Measurements from ENCODE around the gene NPB.

The NPB gene

GRCh38 chr17:81931189-81931556 lies 29.1 kb downstream of the NPB start:
- WGBS: 76% methylated on average over 13 of the region's 13 CpGs
- H3K9ac ChIP-seq (ENCODE audit: low read depth, low read length): no peak overlapping the region
- peaks cover 1% of the 10 kb centered on the region; the same call in 1 of the 2 replicates for H3K4me1 ChIP-seq (ENCODE audit: insufficient read depth, low read length)
- no peaks in the 10 kb centered on the region for H3K9me3 ChIP-seq (ENCODE audit: insufficient read depth, low read depth, low read length)
- H3K27me3 ChIP-seq (ENCODE audit: insufficient read depth, low read length): peaks cover 16% of the 10 kb centered on the region
- H3K36me3 ChIP-seq (ENCODE audit: insufficient read depth, low read length): peaks cover 25% of the 10 kb centered on the region
- H3K27ac ChIP-seq (ENCODE audit: low read depth, low read length): no peak overlapping the region
- H3K4me3 ChIP-seq (ENCODE audit: low read length): no peak overlapping the region

- H3K4me1 ChIP-seq (ENCODE audit: insufficient read depth, low read length): no peaks in the 10 kb centered on the region
- no peak overlapping the region for H3K27ac ChIP-seq (ENCODE audit: low read depth, low read length)
- WGBS: 70% methylated on average over 15 of the region's 15 CpGs
- H3K27me3 ChIP-seq (ENCODE audit: insufficient read depth, low read length): peaks cover 16% of the 10 kb centered on the region
- H3K9me3 ChIP-seq (ENCODE audit: insufficient read depth, low read depth, low read length): no peaks in the 10 kb centered on the region
- no peak overlapping the region for H3K9ac ChIP-seq (ENCODE audit: low read depth, low read length)
- H3K36me3 ChIP-seq (ENCODE audit: insufficient read depth, low read length): peaks cover 25% of the 10 kb centered on the region
- H3K4me3 ChIP-seq (ENCODE audit: low read length): no peak overlapping the region
Measured at GRCh38 chr17:81931557-81932332, 29.7 kb downstream of the NPB start.

- Histone ChIP-seq H3K9me3 (ENCODE audit: insufficient read depth, low read depth, low read length) (no peaks in the 10 kb centered on the region), H3K27ac (ENCODE audit: low read depth, low read length) (no peak overlapping the region), H3K27me3 (ENCODE audit: insufficient read depth, low read length) (peaks cover 16% of the 10 kb centered on the region), H3K36me3 (ENCODE audit: insufficient read depth, low read length) (peaks cover 25% of the 10 kb centered on the region), H3K9ac (ENCODE audit: low read depth, low read length) (no peak overlapping the region), H3K4me3 (ENCODE audit: low read length) (no peak overlapping the region), H3K4me1 (ENCODE audit: insufficient read depth, low read length) (no peaks in the 10 kb centered on the region)
- 89% methylated on average over 9 of the region's 9 CpGs for WGBS
Measured at GRCh38 chr17:81932333-81932983, 30.4 kb downstream of the NPB start.

GRCh38 chr17:81933178-81933699 lies 31.2 kb downstream of the NPB start:
- H3K4me1 ChIP-seq (ENCODE audit: insufficient read depth, low read length): no peaks in the 10 kb centered on the region
- H3K4me3 ChIP-seq (ENCODE audit: low read length): no peak overlapping the region
- H3K27me3 ChIP-seq (ENCODE audit: insufficient read depth, low read length): peaks cover 14% of the 10 kb centered on the region
- H3K27ac ChIP-seq (ENCODE audit: low read depth, low read length): no peak overlapping the region
- 93% methylated on average over 14 of the region's 14 CpGs for WGBS
- peaks cover 25% of the 10 kb centered on the region for H3K36me3 ChIP-seq (ENCODE audit: insufficient read depth, low read length)
- H3K9ac ChIP-seq (ENCODE audit: low read depth, low read length): no peak overlapping the region
- no peaks in the 10 kb centered on the region for H3K9me3 ChIP-seq (ENCODE audit: insufficient read depth, low read depth, low read length)

GRCh38 chr17:81934098-81934757 lies 32.2 kb downstream of the NPB start:
- Histone ChIP-seq H3K27ac (ENCODE audit: low read depth, low read length) (no peak overlapping the region), H3K4me1 (ENCODE audit: insufficient read depth, low read length) (no peaks in the 10 kb centered on the region)
- 94% methylated on average over 23 of the region's 23 CpGs for WGBS

GRCh38 chr17:81934850-81935708 lies 33.0 kb downstream of the NPB start:
- H3K27me3 ChIP-seq (ENCODE audit: insufficient read depth, low read length): peaks cover 3% of the 10 kb centered on the region; the same call in 1 of the 2 replicates
- 95% methylated on average over 38 of the region's 38 CpGs for WGBS
- no peaks in the 10 kb centered on the region for H3K9me3 ChIP-seq (ENCODE audit: insufficient read depth, low read depth, low read length)
- no peak overlapping the region for H3K27ac ChIP-seq (ENCODE audit: low read depth, low read length)
- H3K4me3 ChIP-seq (ENCODE audit: low read length): no peak overlapping the region
- H3K4me1 ChIP-seq (ENCODE audit: insufficient read depth, low read length): no peaks in the 10 kb centered on the region
- H3K9ac ChIP-seq (ENCODE audit: low read depth, low read length): no peak overlapping the region
- peaks cover 25% of the 10 kb centered on the region for H3K36me3 ChIP-seq (ENCODE audit: insufficient read depth, low read length)

More at GRCh38 chr17:81934098-81934757, 32.2 kb downstream of the NPB start:
- Histone ChIP-seq H3K27me3 (ENCODE audit: insufficient read depth, low read length) (peaks cover 4% of the 10 kb centered on the region), H3K9me3 (ENCODE audit: insufficient read depth, low read depth, low read length) (no peaks in the 10 kb centered on the region), H3K4me3 (ENCODE audit: low read length) (no peak overlapping the region), H3K36me3 (ENCODE audit: insufficient read depth, low read length) (peaks cover 25% of the 10 kb centered on the region), H3K9ac (ENCODE audit: low read depth, low read length) (no peak overlapping the region)

- H3K4me1 ChIP-seq (ENCODE audit: insufficient read depth, low read length): no peaks in the 10 kb centered on the region
- no peak overlapping the region for H3K27ac ChIP-seq (ENCODE audit: low read depth, low read length)
- H3K27me3 ChIP-seq (ENCODE audit: insufficient read depth, low read length): peaks cover 3% of the 10 kb centered on the region; the same call in 1 of the 2 replicates
- no peaks in the 10 kb centered on the region for H3K9me3 ChIP-seq (ENCODE audit: insufficient read depth, low read depth, low read length)
- H3K36me3 ChIP-seq (ENCODE audit: insufficient read depth, low read length): peaks cover 25% of the 10 kb centered on the region
- 90% methylated on average over 6 of the region's 6 CpGs for WGBS
- H3K4me3 ChIP-seq (ENCODE audit: low read length): peak overlapping the region; percentile 16; the same call in 1 of the 2 replicates
- no peak overlapping the region for H3K9ac ChIP-seq (ENCODE audit: low read depth, low read length)
Measured at GRCh38 chr17:81935709-81936084, 33.7 kb downstream of the NPB start.

- Histone ChIP-seq H3K27ac (ENCODE audit: low read depth, low read length) (no peak overlapping the region), H3K36me3 (ENCODE audit: insufficient read depth, low read length) (peaks cover 15% of the 10 kb centered on the region), H3K9me3 (ENCODE audit: insufficient read depth, low read depth, low read length) (no peaks in the 10 kb centered on the region), H3K4me3 (ENCODE audit: low read length) (no peak overlapping the region), H3K9ac (ENCODE audit: low read depth, low read length) (no peak overlapping the region), H3K27me3 (ENCODE audit: insufficient read depth, low read length) (peaks cover 11% of the 10 kb centered on the region), H3K4me1 (ENCODE audit: insufficient read depth, low read length) (peaks cover 3% of the 10 kb centered on the region; the same call in 1 of the 2 replicates)
- WGBS: 84% methylated on average over 15 of the region's 15 CpGs
Measured at GRCh38 chr17:81939218-81939617, 37.2 kb downstream of the NPB start.

GRCh38 chr17:81939881-81940385 lies 37.9 kb downstream of the NPB start:
- Histone ChIP-seq H3K4me1 (ENCODE audit: insufficient read depth, low read length) (peaks cover 5% of the 10 kb centered on the region; the same call in 1 of the 2 replicates), H3K9ac (ENCODE audit: low read depth, low read length) (no peak overlapping the region), H3K27me3 (ENCODE audit: insufficient read depth, low read length) (peaks cover 11% of the 10 kb centered on the region), H3K27ac (ENCODE audit: low read depth, low read length) (no peak overlapping the region), H3K4me3 (ENCODE audit: low read length) (no peak overlapping the region), H3K36me3 (ENCODE audit: insufficient read depth, low read length) (peaks cover 7% of the 10 kb centered on the region), H3K9me3 (ENCODE audit: insufficient read depth, low read depth, low read length) (no peaks in the 10 kb centered on the region)
- WGBS: 93% methylated on average over 21 of the region's 21 CpGs

All from HUES64 (cell line).